Esophagus muscularis mucosa (tissue), 4 donors: ENCODE data around the gene PGBD2. TPM values are rescaled to one million over a fixed set of nuclear protein-coding genes. Genes with fewer than 3 reads are reported as not detected.

Source experiments
- DNase-seq: peaks from one replicate; pipeline ENCODE4 v3.0.0-alpha.2; 2017; ENCODE audit errors: extremely low spot score
- H3K27ac ChIP-seq, 4 donors: fragments of 200-600 bp; sonication (generic); replicated peaks in 1 of 4; 1 replicate in 3 of 4; 2 replicates in 1 of 4; pipeline ENCODE4 v1.5.1; 2016 to 2019; ENCODE audit warnings: mild to moderate bottlenecking in 1 of 4
- H3K27me3 ChIP-seq, 4 donors: fragments of 200-600 bp; sonication (generic); one replicate each; pipeline versions ENCODE4 v1.5.1 to v1.6.0; 2016 to 2019
- H3K36me3 ChIP-seq, 4 donors: fragments of 200-600 bp; sonication (generic); one replicate each; pipeline ENCODE4 v1.5.1; 2016 to 2019
- H3K4me1 ChIP-seq, 4 donors: fragments of 200-600 bp; sonication (generic); one replicate each; pipeline ENCODE4 v1.5.1; 2016 to 2019
- H3K4me3 ChIP-seq, 4 donors: fragments of 200-600 bp; sonication (generic); 1 replicate in 2 of 4; 2 replicates in 2 of 4; pipeline ENCODE4 v1.5.1; 2016 to 2019; ENCODE audit warnings: mild to moderate bottlenecking in 4 of 4, moderate library complexity in 1 of 4
- H3K9me3 ChIP-seq, 4 donors: fragments of 200-600 bp; sonication (generic); 1 replicate in 3 of 4; 2 replicates in 1 of 4; pipeline ENCODE4 v1.5.1; 2016 to 2019
- CTCF ChIP-seq, 3 experiments: fragments of 200-600 bp in 2 of 3; fragments of 450-650 bp in 1 of 3; sonication (generic) in 2 of 3; IDR thresholded peaks; one replicate each; pipeline ENCODE4 v1.5.1; 2017 to 2019; ENCODE audit warnings: antibody characterized with exemption in 3 of 3, mild to moderate bottlenecking in 2 of 3, moderate library complexity in 1 of 3
- EP300 ChIP-seq: sonication (generic); formaldehyde crosslinking; IDR thresholded peaks from one replicate; pipeline ENCODE4 v1.6.1; 2017; ENCODE audit warnings: antibody characterized with exemption
- POLR2A ChIP-seq: fragments of 450-650 bp; IDR thresholded peaks from one replicate; pipeline ENCODE4 v1.6.1; 2017; ENCODE audit warnings: antibody characterized with exemption, moderate library complexity, mild to moderate bottlenecking, low read depth
- POLR2AphosphoS5 ChIP-seq, 2 donors: sonication (generic); formaldehyde crosslinking; IDR thresholded peaks; one replicate each; pipeline ENCODE4 v1.6.1; 2017; ENCODE audit warnings: antibody characterized with exemption in 2 of 2
- WGBS: methylation state at CpG from one replicate; pipeline ENCODE4 v1.1.5; 2018; 5-methylcytosine and 5-hydroxymethylcytosine counted together
- intact Hi-C: fragments of 100-400 bp; cut with DNase I; formaldehyde crosslinking; loops from one replicate; pipeline ENCODE4 v1.15.1; 2023
- total RNA-seq, 4 donors: library from RNA; depleted of rRNA; stranded (reverse); fragments of >200 nt; gene quantifications; one replicate each; pipeline versions ENCODE4 v1.1.0 to v1.2.1, GENCODE V29; 2016

The PGBD2 gene
- total RNA-seq: 1 to 10 TPM; 3.1 to 5.6 (median 4.1) TPM

- WGBS: 1% methylated on average over 33 of the region's 80 CpGs
- peak; percentile 38 for TF ChIP-seq POLR2A
- peak; percentile 79 to 92 for TF ChIP-seq POLR2AphosphoS5 (IDR thresholded peaks at IDR 0.05)
- TF ChIP-seq CTCF (IDR thresholded peaks at IDR 0.05): peak; percentile 44 to 61 (median 54)
- no peak for TF ChIP-seq EP300
- Histone ChIP-seq H3K36me3 (peaks cover 0 to 8% (median 0%) of the 10 kb centered on the region in 4 donors), H3K4me3 (peak within 1 kb of the TSS; percentile 62 to 83 (median 75)), H3K4me1 (peaks cover 0 to 27% (median 16%) of the 10 kb centered on the region in 4 donors), H3K27ac (peak within 1 kb of the TSS; percentile 87 to 96 (median 92)), H3K27me3 (peaks cover 0 to 7% (median 0%) of the 10 kb centered on the region in 4 donors), H3K9me3 (no peaks in the 10 kb centered on the region)
- peak; percentile 97 for DNase-seq
- intact Hi-C loops: no loop called here
Observed at GRCh38 chr1:248906009-248906752, at the start of gene PGBD2. Gene PGBD2 (plus strand): TSS chr1:248906235. CDS start chr1:248913863, 7,628 bp downstream.

GRCh38 chr1:248857201-248857600 is 48.8 kb upstream of the PGBD2 start:
- Histone ChIP-seq H3K9me3 (no peaks in the 10 kb centered on the region), H3K4me1 (peaks cover 21 to 37% (median 29%) of the 10 kb centered on the region in 4 donors), H3K4me3 (no peak overlapping the region), H3K27me3 (no peaks in the 10 kb centered on the region), H3K27ac (peak overlapping the region in 1 of 4 donors; percentile 95), H3K36me3 (peaks cover 0 to 22% (median 22%) of the 10 kb centered on the region in 4 donors)
- intact Hi-C loops: no loop called here
- TF ChIP-seq CTCF (IDR thresholded peaks at IDR 0.05): no peak
- TF ChIP-seq POLR2AphosphoS5 (IDR thresholded peaks at IDR 0.05): no peak
- no peak for TF ChIP-seq EP300
- TF ChIP-seq POLR2A: no peak
- no peak for DNase-seq
- 89% methylated on average over 7 of the region's 7 CpGs for WGBS

GRCh38 chr1:248857749-248858095 is 48.3 kb upstream of the PGBD2 start:
- DNase-seq: no peak
- Histone ChIP-seq H3K27me3 (no peaks in the 10 kb centered on the region), H3K36me3 (peaks cover 0 to 22% (median 22%) of the 10 kb centered on the region in 4 donors), H3K4me3 (peak overlapping the region; percentile 61 to 71 (median 64)), H3K27ac (peak overlapping the region; percentile 87 to 95 (median 94)), H3K9me3 (no peaks in the 10 kb centered on the region), H3K4me1 (peaks cover 25 to 41% (median 32%) of the 10 kb centered on the region in 4 donors)
- TF ChIP-seq POLR2AphosphoS5 (IDR thresholded peaks at IDR 0.05): no peak
- no peak for TF ChIP-seq EP300
- no peak for TF ChIP-seq CTCF (IDR thresholded peaks at IDR 0.05)
- TF ChIP-seq POLR2A: no peak
- 24% methylated on average over 4 of the region's 4 CpGs for whole genome bisulfite sequencing
- intact Hi-C loops: loop anchor here (2.0 kb wide), 1 partner anchor 15 kb away; no protein-coding TSS in a partner anchor

- H3K9me3 ChIP-seq: no peaks in the 10 kb centered on the region
- intact Hi-C loops: loop anchor here (2.0 kb wide), 1 partner anchor 15 kb away; no protein-coding TSS in a partner anchor
- peak overlapping the region; percentile 87 to 95 (median 94) for H3K27ac ChIP-seq
- TF ChIP-seq POLR2AphosphoS5 (IDR thresholded peaks at IDR 0.05) (peak; percentile 50 to 56), EP300 (no peak), POLR2A (no peak), CTCF (IDR thresholded peaks at IDR 0.05) (peak; percentile 20 to 37 (median 24))
- H3K27me3 ChIP-seq: no peaks in the 10 kb centered on the region
- peaks cover 0 to 22% (median 21%) of the 10 kb centered on the region in 4 donors for H3K36me3 ChIP-seq
- DNase-seq: no peak
- peaks cover 28 to 42% (median 37%) of the 10 kb centered on the region in 4 donors for H3K4me1 ChIP-seq
- peak overlapping the region; percentile 61 to 71 (median 64) for H3K4me3 ChIP-seq
- WGBS: 3% methylated on average over 11 of the region's 45 CpGs
Observed at GRCh38 chr1:248858096-248858890, 47.7 kb upstream of the PGBD2 start.
